ENCODE results near the gene WWOX.

- TF ChIP-seq POLR2A (IDR thresholded peaks at IDR 0.05; ENCODE audit: low read length) (no peak), GATA1 (IDR thresholded peaks at IDR 0.05; ENCODE audit: low read depth, low read length) (no peak)
These were observed 919.4 kb downstream of the WWOX start for GRCh38 chr16:79018650-79019429.
